ENCODE results near the gene ARNT2. TPM values are rescaled to one million over a fixed set of nuclear protein-coding genes. Genes with fewer than 3 reads are reported as not detected.
"Not testable (repeated sequence)": the region's sequence is repeated elsewhere in the genome, so short reads cannot be mapped to it uniquely, and the experiment has no call there.

ARNT2 gene
- total and polyA plus RNA-seq, 5 donors: 3.6 to 15.9 (median 7.2) TPM

GRCh38 chr15:80504931-80505330 is 100.7 kb downstream of the ARNT2 start:
- H3K4me3 ChIP-seq (ENCODE audit: low read length): no peak overlapping the region
- ATAC-seq (no peak), DNase-seq (no peak)
- H3K9me3 ChIP-seq (ENCODE audit: control insufficient read depth, low read length): no peaks in the 10 kb centered on the region
- no peaks in the 10 kb centered on the region for H3K27me3 ChIP-seq (ENCODE audit: control insufficient read depth, insufficient read depth)
- 95% methylated on average over 9 of the region's 9 CpGs for WGBS
- peaks cover 14% of the 10 kb centered on the region for H3K4me1 ChIP-seq (ENCODE audit: control insufficient read depth, insufficient read depth, low read length)
- intact Hi-C loops (cut with DNase I): no loop called here
- H3K27ac ChIP-seq (ENCODE audit: low read length): no peak overlapping the region

- Histone ChIP-seq H3K4me3 (ENCODE audit: low read length) (no peak overlapping the region), H3K27me3 (ENCODE audit: control insufficient read depth, insufficient read depth) (no peaks in the 10 kb centered on the region), H3K4me1 (ENCODE audit: control insufficient read depth, insufficient read depth, low read length) (peaks cover 14% of the 10 kb centered on the region), H3K9me3 (ENCODE audit: control insufficient read depth, low read length) (no peaks in the 10 kb centered on the region), H3K27ac (ENCODE audit: low read length) (no peak overlapping the region)
- DNase-seq (no peak), ATAC-seq (no peak)
- intact Hi-C loops (cut with DNase I): no loop called here
- 94% methylated on average over 5 of the region's 5 CpGs for WGBS
Measured at GRCh38 chr15:80506286-80506893, 102.2 kb downstream of the ARNT2 start.

- H3K27ac ChIP-seq (ENCODE audit: low read length): no peak overlapping the region
Measured at GRCh38 chr15:80507131-80507530, 102.9 kb downstream of the ARNT2 start.

GRCh38 chr15:80507638-80508316 is 103.6 kb downstream of the ARNT2 start:
- WGBS: 64% methylated on average over 18 of the region's 18 CpGs
- no peak overlapping the region for H3K27ac ChIP-seq (ENCODE audit: low read length)
- DNase-seq: peak in 2 of 3 donors; percentile 54 to 59
- no peaks in the 10 kb centered on the region for H3K9me3 ChIP-seq (ENCODE audit: control insufficient read depth, low read length)
- no peak overlapping the region for H3K4me3 ChIP-seq (ENCODE audit: low read length)
- intact Hi-C loops (cut with DNase I): no loop called here
- ATAC-seq: peak; percentile 56 to 68
- H3K27me3 ChIP-seq (ENCODE audit: control insufficient read depth, insufficient read depth): no peaks in the 10 kb centered on the region
- H3K4me1 ChIP-seq (ENCODE audit: control insufficient read depth, insufficient read depth, low read length): peaks cover 6% of the 10 kb centered on the region

More at GRCh38 chr15:80507131-80507530, 102.9 kb downstream of the ARNT2 start:
- 68% methylated on average over 5 of the region's 5 CpGs for WGBS
- intact Hi-C loops (cut with DNase I): no loop called here
- DNase-seq (no peak), ATAC-seq (no peak)
- Histone ChIP-seq H3K4me1 (ENCODE audit: control insufficient read depth, insufficient read depth, low read length) (peaks cover 12% of the 10 kb centered on the region), H3K4me3 (ENCODE audit: low read length) (no peak overlapping the region), H3K27me3 (ENCODE audit: control insufficient read depth, insufficient read depth) (no peaks in the 10 kb centered on the region), H3K9me3 (ENCODE audit: control insufficient read depth, low read length) (no peaks in the 10 kb centered on the region)

GRCh38 chr15:80508783-80509182 is 104.6 kb downstream of the ARNT2 start:
- ATAC-seq (no peak), DNase-seq (no peak)
- WGBS: 81% methylated on average over 4 of the region's 4 CpGs
- intact Hi-C loops (cut with DNase I): no loop called here
- no peaks in the 10 kb centered on the region for H3K27me3 ChIP-seq (ENCODE audit: control insufficient read depth, insufficient read depth)
- no peak overlapping the region for H3K27ac ChIP-seq (ENCODE audit: low read length)
- H3K9me3 ChIP-seq (ENCODE audit: control insufficient read depth, low read length): no peaks in the 10 kb centered on the region
- H3K4me1 ChIP-seq (ENCODE audit: control insufficient read depth, insufficient read depth, low read length): peaks cover 3% of the 10 kb centered on the region
- H3K4me3 ChIP-seq (ENCODE audit: low read length): no peak overlapping the region

GRCh38 chr15:80509800-80510199 is 105.6 kb downstream of the ARNT2 start:
- ATAC-seq: no peak
- intact Hi-C loops (cut with DNase I): no loop called here
- 93% methylated on average over 5 of the region's 5 CpGs for WGBS
- Histone ChIP-seq H3K4me3 (ENCODE audit: low read length) (no peak overlapping the region), H3K27ac (ENCODE audit: low read length) (no peak overlapping the region), H3K27me3 (ENCODE audit: control insufficient read depth, insufficient read depth) (no peaks in the 10 kb centered on the region), H3K9me3 (ENCODE audit: control insufficient read depth, low read length) (no peaks in the 10 kb centered on the region), H3K4me1 (ENCODE audit: control insufficient read depth, insufficient read depth, low read length) (peaks cover 3% of the 10 kb centered on the region)
- DNase-seq: no peak

- H3K27ac ChIP-seq (ENCODE audit: low read length); H3K27me3 ChIP-seq (ENCODE audit: control insufficient read depth, insufficient read depth); H3K4me3 ChIP-seq (ENCODE audit: low read length); H3K4me1 ChIP-seq (ENCODE audit: control insufficient read depth, insufficient read depth, low read length); ATAC-seq; DNase-seq; H3K9me3 ChIP-seq (ENCODE audit: control insufficient read depth, low read length); intact Hi-C loops (cut with DNase I): not testable (repeated sequence)
- WGBS: 98% methylated on average over 4 of the region's 4 CpGs
Measured at GRCh38 chr15:80510985-80511384, 106.8 kb downstream of the ARNT2 start.

- Histone ChIP-seq H3K9me3 (ENCODE audit: control insufficient read depth, low read length) (no peaks in the 10 kb centered on the region), H3K4me1 (ENCODE audit: control insufficient read depth, insufficient read depth, low read length) (peaks cover 2% of the 10 kb centered on the region), H3K4me3 (ENCODE audit: low read length) (no peak overlapping the region), H3K27ac (ENCODE audit: low read length) (no peak overlapping the region), H3K27me3 (ENCODE audit: control insufficient read depth, insufficient read depth) (no peaks in the 10 kb centered on the region)
- ATAC-seq (peak in 1 of 2 donors; percentile 50), DNase-seq (no peak)
- intact Hi-C loops (cut with DNase I): no loop called here
- WGBS: 71% methylated on average over 4 of the region's 4 CpGs
Measured at GRCh38 chr15:80512726-80513660, 108.8 kb downstream of the ARNT2 start.

- 91% methylated on average over 10 of the region's 10 CpGs for WGBS
- Histone ChIP-seq H3K4me3 (ENCODE audit: low read length) (no peak overlapping the region), H3K27me3 (ENCODE audit: control insufficient read depth, insufficient read depth) (no peaks in the 10 kb centered on the region), H3K27ac (ENCODE audit: low read length) (no peak overlapping the region), H3K4me1 (ENCODE audit: control insufficient read depth, insufficient read depth, low read length) (no peaks in the 10 kb centered on the region), H3K9me3 (ENCODE audit: control insufficient read depth, low read length) (no peaks in the 10 kb centered on the region)
- ATAC-seq: peak; percentile 20 to 40
- intact Hi-C loops (cut with DNase I): no loop called here
- no peak for DNase-seq
Measured at GRCh38 chr15:80514071-80514780, 110.0 kb downstream of the ARNT2 start.

GRCh38 chr15:80517290-80517689 is 113.1 kb downstream of the ARNT2 start:
- intact Hi-C loops (cut with DNase I): no loop called here
- H3K27ac ChIP-seq (ENCODE audit: low read length): no peak overlapping the region

More at GRCh38 chr15:80517290-80517689, 113.1 kb downstream of the ARNT2 start:
- H3K4me1 ChIP-seq (ENCODE audit: control insufficient read depth, insufficient read depth, low read length): no peaks in the 10 kb centered on the region
- no peaks in the 10 kb centered on the region for H3K27me3 ChIP-seq (ENCODE audit: control insufficient read depth, insufficient read depth)
- ATAC-seq: no peak
- no peak overlapping the region for H3K4me3 ChIP-seq (ENCODE audit: low read length)
- no peaks in the 10 kb centered on the region for H3K9me3 ChIP-seq (ENCODE audit: control insufficient read depth, low read length)
- no peak for DNase-seq

All from right cardiac atrium (tissue), 5 donors.